ENCODE data around the gene MYZAP. TPM values are rescaled to one million over a fixed set of nuclear protein-coding genes. Genes with fewer than 3 reads are reported as not detected.

Gene MYZAP
- total and polyA plus RNA-seq, 9 donors = 1.1 to 11.3 (median 5.5) TPM

DNA sequence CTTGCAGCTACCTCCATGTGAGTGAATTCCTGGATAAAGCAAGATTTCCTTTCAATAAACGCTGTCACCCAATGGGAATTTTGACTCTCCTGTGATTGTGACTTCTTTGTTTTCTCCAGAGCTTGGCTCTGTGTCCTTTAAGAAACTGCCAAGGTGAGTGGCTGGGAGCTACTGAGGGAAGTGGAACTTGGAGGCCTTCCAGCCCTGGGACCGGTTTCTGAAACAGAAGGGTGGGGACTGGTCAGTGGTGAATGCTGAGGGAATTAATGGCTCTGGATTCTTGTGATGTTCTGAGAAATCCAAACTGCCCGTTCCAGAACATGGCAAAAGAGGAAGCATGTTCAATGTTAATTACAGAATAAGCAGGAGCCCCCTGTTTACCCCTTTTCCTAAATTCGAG is 41.1 kb upstream of the MYZAP start:
- 73 to 84% (median 74%) methylated on average over 4 of the region's 4 CpGs for WGBS, 3 donors
- intact Hi-C loops (cut with DNase I) = loop anchor here in 2 of 4 donors (10.0 kb wide), 3 partner anchors 174 to 314 kb away; no protein-coding TSS in a partner anchor
- H3K36me3 ChIP-seq = no peaks in the 10 kb centered on the region
- no peaks in the 10 kb centered on the region for H3K9me3 ChIP-seq
- H3K4me3 ChIP-seq = no peak overlapping the region
- no peaks in the 10 kb centered on the region for H3K27me3 ChIP-seq
- H3K27ac ChIP-seq = no peak overlapping the region
- no peak for TF ChIP-seq CTCF (IDR thresholded peaks at IDR 0.05)
- TF ChIP-seq POLR2A (IDR thresholded peaks at IDR 0.05) = no peak
- TF ChIP-seq EP300 (IDR thresholded peaks at IDR 0.05) = no peak
- no peak for DNase-seq
- peaks cover 8% of the 10 kb centered on the region for H3K4me1 ChIP-seq (ENCODE audit: insufficient read depth)

- peaks cover 8% of the 10 kb centered on the region for H3K4me1 ChIP-seq (ENCODE audit: insufficient read depth)
- 56 to 57% (median 57%) methylated on average over 16 of the region's 16 CpGs for WGBS, 3 donors
- DNase-seq = no peak
- H3K27ac ChIP-seq = no peak overlapping the region
- no peak for TF ChIP-seq EP300 (IDR thresholded peaks at IDR 0.05)
- no peak for TF ChIP-seq CTCF (IDR thresholded peaks at IDR 0.05)
- H3K4me3 ChIP-seq = no peak overlapping the region
- no peaks in the 10 kb centered on the region for H3K36me3 ChIP-seq
- intact Hi-C loops (cut with DNase I) = loop anchor here in 2 of 4 donors (10.0 kb wide), 3 partner anchors 173 to 313 kb away; no protein-coding TSS in a partner anchor
- no peaks in the 10 kb centered on the region for H3K27me3 ChIP-seq
- no peaks in the 10 kb centered on the region for H3K9me3 ChIP-seq
Observed at GRCh38 chr15:57551715-57552677, 39.7 kb upstream of the MYZAP start.

DNA sequence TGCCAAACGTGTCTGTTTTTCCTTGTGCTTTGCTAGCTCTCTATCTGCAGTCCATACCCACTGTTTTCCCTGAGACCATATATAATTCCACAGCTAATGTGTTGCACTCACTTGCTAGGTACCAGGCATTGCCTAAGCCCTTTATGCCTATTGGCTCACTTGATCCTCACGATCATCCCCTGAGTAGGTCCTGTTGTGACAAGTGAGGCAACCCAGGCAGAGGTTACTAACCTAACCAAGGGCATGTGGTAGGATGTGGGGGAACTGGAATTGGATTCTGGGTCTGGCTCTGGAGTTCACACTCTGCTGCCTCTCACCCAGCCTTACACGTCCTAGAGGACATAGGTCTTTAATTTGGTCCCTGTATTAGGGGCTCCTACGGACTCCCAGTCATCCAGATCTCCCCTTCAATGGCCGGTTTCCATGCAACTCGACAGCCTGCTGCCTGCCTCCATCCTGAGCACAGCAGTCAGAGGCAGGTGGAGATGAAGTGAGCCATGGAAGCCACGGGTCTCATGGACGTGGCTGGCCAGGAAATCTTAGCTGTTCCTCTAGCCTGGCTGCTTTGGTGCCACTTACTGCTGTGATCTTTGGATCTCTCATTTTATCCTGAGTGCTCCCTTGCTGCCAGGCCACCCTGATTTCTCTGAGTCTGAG is 38.9 kb upstream of the MYZAP start:
- no peak for TF ChIP-seq EP300 (IDR thresholded peaks at IDR 0.05)
- TF ChIP-seq POLR2A (IDR thresholded peaks at IDR 0.05) = no peak
- TF ChIP-seq CTCF (IDR thresholded peaks at IDR 0.05) = no peak
- H3K4me1 ChIP-seq (ENCODE audit: insufficient read depth) = peaks cover 8% of the 10 kb centered on the region
- H3K27me3 ChIP-seq = no peaks in the 10 kb centered on the region
- H3K9me3 ChIP-seq = no peaks in the 10 kb centered on the region
- WGBS, 3 donors = 94 to 95% (median 94%) methylated on average over 8 of the region's 8 CpGs
- H3K27ac ChIP-seq = no peak overlapping the region
- no peak overlapping the region for H3K4me3 ChIP-seq
- no peak for DNase-seq
- intact Hi-C loops (cut with DNase I) = loop anchor here in 2 of 4 donors (10.0 kb wide), 3 partner anchors 172 to 312 kb away; no protein-coding TSS in a partner anchor
- H3K36me3 ChIP-seq = no peaks in the 10 kb centered on the region

GRCh38 chr15:57553526-57553925 is 38.2 kb upstream of the MYZAP start:
- TF ChIP-seq EP300 (IDR thresholded peaks at IDR 0.05) (no peak), CTCF (IDR thresholded peaks at IDR 0.05) (no peak), POLR2A (IDR thresholded peaks at IDR 0.05) (no peak)
- H3K4me3 ChIP-seq = no peak overlapping the region
- no peaks in the 10 kb centered on the region for H3K36me3 ChIP-seq
- H3K27me3 ChIP-seq = no peaks in the 10 kb centered on the region
- intact Hi-C loops (cut with DNase I) = loop anchor here in 2 of 4 donors (10.0 kb wide), 3 partner anchors 171 to 311 kb away; no protein-coding TSS in a partner anchor
- peaks cover 8% of the 10 kb centered on the region for H3K4me1 ChIP-seq (ENCODE audit: insufficient read depth)
- WGBS, 3 donors = 96 to 98% (median 97%) methylated on average over 5 of the region's 5 CpGs
- H3K27ac ChIP-seq = no peak overlapping the region
- no peak for DNase-seq
- H3K9me3 ChIP-seq = no peaks in the 10 kb centered on the region

Measured in ovary (tissue), 9 donors.